Right lobe of liver (tissue), 6 donors: ENCODE results near the gene IGF1R. TPM values are rescaled to one million over a fixed set of nuclear protein-coding genes. Genes with fewer than 3 reads are reported as not detected.

Experiments
- ATAC-seq, 4 donors: fragments of 200-7000 bp; cut with Tn5 transposase; one replicate each; pipeline ENCODE4 v1.9.1; 2020; ENCODE audit warnings: mild to moderate bottlenecking in 4 of 4, moderate library complexity in 4 of 4
- DNase-seq, 3 donors: peaks; one replicate each; pipeline ENCODE4 v3.0.0-alpha.2; 2020
- H3K27ac ChIP-seq, 3 donors: fragments of 200-600 bp; one replicate each; pipeline ENCODE4 v1.8.0; 2022
- H3K27me3 ChIP-seq, 2 donors: fragments of 200-600 bp; one replicate each; pipeline ENCODE4 v1.8.0; 2022
- H3K36me3 ChIP-seq, 4 donors: fragments of 200-600 bp; sonication (generic) in 1 of 4; one replicate each; pipeline versions ENCODE4 v1.5.1 to v1.8.0; 2017 to 2022; ENCODE audit warnings: control low read depth in 1 of 4
- H3K4me1 ChIP-seq, 4 donors: fragments of 200-600 bp; sonication (generic) in 1 of 4; one replicate each; pipeline versions ENCODE4 v1.5.1 to v1.8.0; 2017 to 2022; ENCODE audit warnings: control low read depth in 1 of 4
- H3K4me3 ChIP-seq, 3 donors: fragments of 200-600 bp; one replicate each; pipeline ENCODE4 v1.8.0; 2022
- H3K9me3 ChIP-seq, 4 donors: fragments of 200-600 bp; sonication (generic) in 1 of 4; one replicate each; pipeline versions ENCODE4 v1.5.1 to v1.8.0; 2017 to 2022; ENCODE audit warnings: control low read depth in 1 of 4
- CTCF ChIP-seq, 4 donors: fragments of 200-600 bp in 3 of 4; fragments of 450-650 bp in 1 of 4; IDR thresholded peaks; one replicate each; pipeline versions ENCODE4 v1.5.1 to v1.8.0; 2016 to 2022; ENCODE audit warnings: antibody characterized with exemption in 4 of 4, mild to moderate bottlenecking in 2 of 4
- POLR2A ChIP-seq: fragments of 450-650 bp; IDR thresholded peaks from one replicate; pipeline ENCODE4 v1.6.1; 2017; ENCODE audit warnings: antibody characterized with exemption, mild to moderate bottlenecking
- WGBS: methylation state at CpG from one replicate; pipeline ENCODE4 v1.1.6; 2018; ENCODE audit warnings: low coverage, low lambda C conversion rate; ENCODE audit not compliant: insufficient coverage; ENCODE audit errors: missing lambda C conversion rate; 5-methylcytosine and 5-hydroxymethylcytosine counted together
- intact Hi-C, 2 donors: fragments of 100-400 bp; cut with DNase I; formaldehyde crosslinking; loops; one replicate each; pipeline versions ENCODE4 v1.11.2 to v1.14.1; 2022
- total RNA-seq, 6 experiments: library from RNA; depleted of rRNA in 2 of 6; stranded (reverse); fragments of >200 nt in 2 of 6; fragmentation: NEBNext Ultra II Directional in 3 of 6; extraction: Animal tissue kit (Norgen Biotek cat#: 25700) in 3 of 6; gene quantifications; one replicate each; pipeline versions ENCODE4 v1.1.0 to v1.2.4, GENCODE V29; 2016 to 2023
- donor health status: DM: no; HTN: yes; CAD: no.
- donor health status: DM: no; HTN: no; CAD: no.
- donor health status: DM: no; HTN: no; CAD: no.
- donor health status: DM: no; HTN: yes; CAD: no.
- donor health status: DM: no; HTN: yes; CAD: no.

Gene IGF1R
- total RNA-seq, 6 experiments from 2014 or later = 2.5 to 5.3 (median 3.8) TPM

GRCh38 chr15:98773616-98774015 lies 125.3 kb downstream of the IGF1R start:
- intact Hi-C loops = loop anchor here in 1 of 2 donors (10.0 kb wide), 1 partner anchor 281 kb away; no protein-coding TSS in a partner anchor
- no peak overlapping the region for H3K4me3 ChIP-seq
- H3K4me1 ChIP-seq = no peaks in the 10 kb centered on the region
- H3K27ac ChIP-seq = no peak overlapping the region
- TF ChIP-seq CTCF (IDR thresholded peaks at IDR 0.05) = no peak
- TF ChIP-seq POLR2A = no peak
- ATAC-seq = no peak
- no peaks in the 10 kb centered on the region for H3K27me3 ChIP-seq
- no peaks in the 10 kb centered on the region for H3K36me3 ChIP-seq
- DNase-seq = no peak
- WGBS = 55% methylated on average over 5 of the region's 6 CpGs
- no peaks in the 10 kb centered on the region for H3K9me3 ChIP-seq

GRCh38 chr15:98774756-98775497 lies 126.6 kb downstream of the IGF1R start:
- WGBS = 49% methylated on average over 8 of the region's 10 CpGs
- Histone ChIP-seq H3K27ac (no peak overlapping the region), H3K4me1 (no peaks in the 10 kb centered on the region), H3K9me3 (no peaks in the 10 kb centered on the region), H3K36me3 (no peaks in the 10 kb centered on the region), H3K4me3 (no peak overlapping the region), H3K27me3 (no peaks in the 10 kb centered on the region)
- ATAC-seq (no peak), DNase-seq (no peak)
- intact Hi-C loops = loop anchor here in 1 of 2 donors (10.0 kb wide), 1 partner anchor 280 kb away; no protein-coding TSS in a partner anchor
- TF ChIP-seq CTCF (IDR thresholded peaks at IDR 0.05) = no peak
- no peak for TF ChIP-seq POLR2A

GRCh38 chr15:98775498-98776230 lies 127.3 kb downstream of the IGF1R start:
- intact Hi-C loops = loop anchor here in 1 of 2 donors (10.0 kb wide), 1 partner anchor 279 kb away; no protein-coding TSS in a partner anchor
- ATAC-seq (no peak), DNase-seq (no peak)
- H3K27ac ChIP-seq = no peak overlapping the region
- no peaks in the 10 kb centered on the region for H3K36me3 ChIP-seq
- H3K4me3 ChIP-seq = no peak overlapping the region
- 58% methylated on average over 5 of the region's 7 CpGs for WGBS
- no peaks in the 10 kb centered on the region for H3K9me3 ChIP-seq
- no peak for TF ChIP-seq POLR2A
- TF ChIP-seq CTCF (IDR thresholded peaks at IDR 0.05) = no peak
- H3K27me3 ChIP-seq = no peaks in the 10 kb centered on the region
- no peaks in the 10 kb centered on the region for H3K4me1 ChIP-seq

DNA sequence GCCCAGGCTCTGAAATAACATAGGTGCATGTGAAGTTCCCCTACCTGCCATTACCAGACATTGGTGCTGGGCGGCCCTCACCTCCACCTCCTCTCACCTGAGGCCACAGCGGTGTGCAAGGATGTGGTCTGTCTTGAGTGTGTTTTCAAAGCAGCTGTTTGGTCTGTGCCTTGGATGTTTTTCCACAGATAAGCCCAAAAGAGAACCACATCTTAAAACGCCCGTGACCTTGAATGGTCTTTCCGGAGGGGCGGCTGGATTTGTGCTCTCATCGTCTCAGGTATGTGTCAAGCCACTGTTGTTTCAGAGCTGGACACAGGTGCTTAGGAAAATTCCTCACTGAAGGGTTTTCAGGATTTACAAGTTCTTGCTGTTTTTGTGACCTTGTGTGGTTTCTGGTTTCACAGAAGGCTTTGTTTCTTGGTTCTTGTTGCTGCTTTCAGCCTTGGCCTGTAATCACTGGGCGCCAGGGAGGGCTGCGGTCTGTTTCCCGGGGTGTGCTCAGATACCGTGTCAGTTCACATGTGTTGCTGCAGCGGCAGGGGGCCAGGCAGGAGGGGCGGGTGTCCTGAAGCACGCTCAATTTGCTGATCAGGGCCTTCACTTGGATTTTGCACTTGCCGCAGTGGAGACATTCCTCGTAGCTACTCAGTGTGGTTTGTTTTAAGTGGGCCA lies 128.4 kb downstream of the IGF1R start:
- TF ChIP-seq CTCF (IDR thresholded peaks at IDR 0.05) (no peak), POLR2A (no peak)
- 39% methylated on average over 16 of the region's 16 CpGs for WGBS
- intact Hi-C loops = loop anchor here in 1 of 2 donors (10.0 kb wide), 1 partner anchor 278 kb away; no protein-coding TSS in a partner anchor
- ATAC-seq = no peak
- no peaks in the 10 kb centered on the region for H3K9me3 ChIP-seq
- no peak overlapping the region for H3K4me3 ChIP-seq
- no peaks in the 10 kb centered on the region for H3K27me3 ChIP-seq
- H3K36me3 ChIP-seq = no peaks in the 10 kb centered on the region
- DNase-seq = no peak
- no peak overlapping the region for H3K27ac ChIP-seq
- H3K4me1 ChIP-seq = no peaks in the 10 kb centered on the region
